C4-2B (cell line): ENCODE data around the gene SASS6.

Source experiments
- ZFX ChIP-seq: fragments of 450-650 bp; IDR thresholded peaks from 2 replicates; pipeline ENCODE4 v1.6.1; 2017
- TF ChIP-seq, protein P1 (sequence below): fragments of 450-650 bp; conservative IDR thresholded peaks from 2 replicates; pipeline ENCODE4 v1.5.1; 2017; ENCODE audit warnings: mild to moderate bottlenecking

DNA sequence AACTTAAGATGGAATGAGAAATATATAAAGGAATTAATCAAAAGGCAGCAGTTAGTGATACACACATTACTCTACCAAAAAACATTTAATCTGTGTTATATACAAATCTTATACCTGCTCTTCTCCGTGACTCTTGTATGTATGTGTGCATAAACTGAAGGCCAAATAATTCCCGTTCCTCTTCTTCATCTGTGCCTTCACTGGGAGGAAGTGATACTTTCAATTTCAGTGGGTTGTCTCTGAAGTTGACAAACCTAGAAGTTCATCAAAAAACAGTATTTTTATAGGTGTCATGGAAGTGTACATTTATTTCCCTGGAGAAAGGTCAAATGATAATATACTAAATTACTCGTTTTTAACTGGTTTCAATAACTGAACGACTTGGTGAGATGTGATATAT is 19.5 kb upstream of the SASS6 start:
- TF ChIP-seq, protein P1, sequence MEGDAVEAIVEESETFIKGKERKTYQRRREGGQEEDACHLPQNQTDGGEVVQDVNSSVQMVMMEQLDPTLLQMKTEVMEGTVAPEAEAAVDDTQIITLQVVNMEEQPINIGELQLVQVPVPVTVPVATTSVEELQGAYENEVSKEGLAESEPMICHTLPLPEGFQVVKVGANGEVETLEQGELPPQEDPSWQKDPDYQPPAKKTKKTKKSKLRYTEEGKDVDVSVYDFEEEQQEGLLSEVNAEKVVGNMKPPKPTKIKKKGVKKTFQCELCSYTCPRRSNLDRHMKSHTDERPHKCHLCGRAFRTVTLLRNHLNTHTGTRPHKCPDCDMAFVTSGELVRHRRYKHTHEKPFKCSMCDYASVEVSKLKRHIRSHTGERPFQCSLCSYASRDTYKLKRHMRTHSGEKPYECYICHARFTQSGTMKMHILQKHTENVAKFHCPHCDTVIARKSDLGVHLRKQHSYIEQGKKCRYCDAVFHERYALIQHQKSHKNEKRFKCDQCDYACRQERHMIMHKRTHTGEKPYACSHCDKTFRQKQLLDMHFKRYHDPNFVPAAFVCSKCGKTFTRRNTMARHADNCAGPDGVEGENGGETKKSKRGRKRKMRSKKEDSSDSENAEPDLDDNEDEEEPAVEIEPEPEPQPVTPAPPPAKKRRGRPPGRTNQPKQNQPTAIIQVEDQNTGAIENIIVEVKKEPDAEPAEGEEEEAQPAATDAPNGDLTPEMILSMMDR = no peak
- no peak for TF ChIP-seq ZFX
